A549 (cell line): ENCODE measurements around the gene PPM1L. TPM values are rescaled to one million over a fixed set of nuclear protein-coding genes. Genes with fewer than 3 reads are reported as not detected.
A peak's percentile ranks its signal among the peaks of the same experiment; 100 is the strongest.

ENCODE experiments used
- ATAC-seq, 2 experiments: fragments of 200-7000 bp in 1 of 2; fragments of >200 bp in 1 of 2; cut with Nextera tagmentation in 1 of 2; cut with Tn5 transposase in 1 of 2; 3 replicates each; pipeline versions ENCODE4 v1.8.0 to v1.9.1; 2018 to 2020; ENCODE audit warnings: mild to moderate bottlenecking in 1 of 2, moderate library complexity in 1 of 2
- CTCF ChIA-PET: fragments of 300-600 bp; sonication (Branson Sonifier 250); formaldehyde crosslinking; extraction: SDS; loops from one replicate; lab custom pipeline; 2021; ENCODE audit warnings: antibody characterized with exemption, inconsistent platforms; lab: Yijun Ruan, JAX
- POLR2A ChIA-PET: fragments of 350-600 bp; formaldehyde crosslinking; extraction: SDS; loops from one replicate; lab custom pipeline; 2021; ENCODE audit warnings: antibody characterized with exemption, inconsistent platforms; lab: Yijun Ruan, JAX
- DNase-seq, 2 experiments: peaks; one replicate each; pipeline versions ENCODE4 v3.0.0 to v3.0.0-alpha.2; 2011 to 2016; ENCODE audit warnings: low read depth in 1 of 2, low spot score in 1 of 2
- FAIRE-seq: peaks from 2 replicates; lab custom pipeline; 2011; peaks lifted over from hg19 to GRCh38; lab: Jason Lieb, UNC
- H3K27ac ChIP-seq, 2 experiments: fragments of >200 bp; sonication (Bioruptor Twin); formaldehyde crosslinking; 3 replicates each; pipeline ENCODE4 v1.5.1; 2016 to 2017
- H3K4me1 ChIP-seq: fragments of >200 bp; sonication (Bioruptor Twin); formaldehyde crosslinking; 3 replicates; pipeline ENCODE4 v1.6.1; 2016
- H3K4me2 ChIP-seq: fragments of >200 bp; sonication (Bioruptor Twin); formaldehyde crosslinking; 3 replicates; pipeline ENCODE4 v1.6.1; 2016
- H3K4me3 ChIP-seq: fragments of >200 bp; sonication (Bioruptor Twin); formaldehyde crosslinking; 3 replicates; pipeline ENCODE4 v1.5.1; 2016
- H3K9me3 ChIP-seq: fragments of >200 bp; sonication (Bioruptor Twin); formaldehyde crosslinking; 3 replicates; pipeline ENCODE4 v1.6.1; 2016
- ATOH8 ChIP-seq: fragments of 250-450 bp; sonication (Bioruptor Pico); IDR thresholded peaks from 2 replicates; pipeline ENCODE4 v1.5.0; 2020; ENCODE audit warnings: low read depth, mild to moderate bottlenecking, moderate library complexity
- CBX2 ChIP-seq: fragments of 200-600 bp; sonication (generic); IDR thresholded peaks from 2 replicates; pipeline ENCODE4 v1.6.1; 2016; ENCODE audit warnings: low read depth, mild to moderate bottlenecking, borderline replicate concordance
- CEBPB ChIP-seq, 2 experiments: fragments of >200 bp in 1 of 2; sonication (Bioruptor Twin) in 1 of 2; formaldehyde crosslinking in 1 of 2; IDR thresholded peaks; 2 replicates each; pipeline ENCODE4 v1.6.1; 2012 to 2016
- CHD2 ChIP-seq: fragments of 150-350 bp; IDR thresholded peaks from 2 replicates; pipeline ENCODE4 v1.6.1; 2014; ENCODE audit warnings: low read length; ENCODE audit not compliant: partially characterized antibody
- CHD4 ChIP-seq: fragments of 200-600 bp; sonication (generic); IDR thresholded peaks from 2 replicates; pipeline ENCODE4 v1.6.1; 2016; ENCODE audit warnings: antibody characterized with exemption, mild to moderate bottlenecking, borderline replicate concordance
- HEYL ChIP-seq: fragments of 250-450 bp; sonication (Bioruptor Pico); IDR thresholded peaks from 2 replicates; pipeline ENCODE4 v1.8.0; 2021; ENCODE audit warnings: mild to moderate bottlenecking, moderate library complexity
- HMGXB4 ChIP-seq: fragments of 250-450 bp; sonication (Bioruptor Pico); IDR thresholded peaks from 2 replicates; pipeline ENCODE4 v1.5.0; 2021; ENCODE audit warnings: mild to moderate bottlenecking, moderate library complexity, borderline replicate concordance
- HOXB13 ChIP-seq: fragments of 250-450 bp; sonication (Bioruptor Pico); IDR thresholded peaks from 2 replicates; pipeline ENCODE4 v1.5.0; 2020; ENCODE audit warnings: low read depth, mild to moderate bottlenecking, moderate library complexity
- KDM1A ChIP-seq: fragments of 200-600 bp; sonication (generic); IDR thresholded peaks from 2 replicates; pipeline ENCODE4 v1.6.1; 2016; ENCODE audit warnings: low read depth, mild to moderate bottlenecking
- MAZ ChIP-seq: fragments of 150-350 bp; IDR thresholded peaks from 2 replicates; pipeline ENCODE4 v1.6.1; 2014; ENCODE audit warnings: antibody characterized with exemption, low read depth, low read length, borderline replicate concordance
- NFE2L2 ChIP-seq: fragments of 150-350 bp; conservative IDR thresholded peaks from 2 replicates; pipeline ENCODE4 v1.6.1; 2014; ENCODE audit warnings: low read length
- NPAS2 ChIP-seq: fragments of 250-450 bp; sonication (Bioruptor Pico); IDR thresholded peaks from 2 replicates; pipeline ENCODE4 v1.8.0; 2022; ENCODE audit warnings: mild to moderate bottlenecking, moderate library complexity, borderline replicate concordance
- PHF8 ChIP-seq: fragments of 200-600 bp; sonication (generic); IDR thresholded peaks from 2 replicates; pipeline ENCODE4 v1.6.1; 2016; ENCODE audit warnings: low read depth, mild to moderate bottlenecking, antibody characterized with exemption, moderate library complexity, borderline replicate concordance
- POLR2A ChIP-seq: IDR thresholded peaks from 2 replicates; pipeline ENCODE4 v1.6.1; 2012; ENCODE audit warnings: mild to moderate bottlenecking, low read length
- RFX5 ChIP-seq: fragments of 450-650 bp; IDR thresholded peaks from 2 replicates; pipeline ENCODE4 v1.7.1; 2014; ENCODE audit warnings: antibody characterized with exemption, mild to moderate bottlenecking, moderate library complexity
- SREBF2 ChIP-seq: fragments of 450-650 bp; IDR thresholded peaks from 2 replicates; pipeline ENCODE4 v1.6.1; 2014; ENCODE audit warnings: mild to moderate bottlenecking, moderate library complexity
- TFCP2L1 ChIP-seq: fragments of 250-450 bp; sonication (Bioruptor Pico); IDR thresholded peaks from 2 replicates; pipeline ENCODE4 v1.5.0; 2021; ENCODE audit warnings: mild to moderate bottlenecking
- ZC3H11A ChIP-seq: fragments of 450-650 bp; IDR thresholded peaks from 2 replicates; pipeline ENCODE4 v1.6.1; 2014; ENCODE audit warnings: antibody characterized with exemption, mild to moderate bottlenecking
- ZFP36 ChIP-seq: fragments of 450-650 bp; IDR thresholded peaks from 2 replicates; pipeline ENCODE4 v1.6.1; 2014; ENCODE audit warnings: borderline replicate concordance; ENCODE audit not compliant: partially characterized antibody
- ZNF302 ChIP-seq: fragments of 250-450 bp; sonication (Bioruptor Pico); IDR thresholded peaks from 2 replicates; pipeline ENCODE4 v1.9.0; 2021; ENCODE audit warnings: inconsistent platforms, mild to moderate bottlenecking, moderate library complexity
- WGBS: methylation state at CpG from one replicate; pipeline ENCODE4 v1.1.6; 2017; ENCODE audit errors: missing lambda C conversion rate; 5-methylcytosine and 5-hydroxymethylcytosine counted together
- polyA plus RNA-seq, 4 experiments: library from polyadenylated mRNA; depleted of rRNA in 3 of 4; stranded (reverse); fragments of >200 nt; fragmentation: RNase III in 1 of 4; extraction: RNeasy Plus Mini Kit Qiagen cat#74134 plus additional on column Dnase treatment in 1 of 4; gene quantifications; 2 replicates in 3 of 4; 3 replicates in 1 of 4; pipeline ENCODE4 v1.2.3, GENCODE V29; 2011 to 2017

Gene PPM1L
- polyA plus RNA-seq, 2 of the 4 experiments (the other 2 are of a cell fraction) = 0.27 to 0.45 TPM

GRCh38 chr3:161103776-161104385, 347.9 kb downstream of the PPM1L start:
- 93% methylated on average over 22 of the region's 22 CpGs for WGBS
- ChIA-PET CTCF (no interaction called here), POLR2A (no interaction called here)
- Histone ChIP-seq H3K27ac (no peak overlapping the region), H3K4me3 (no peak overlapping the region), H3K4me2 (no peak overlapping the region; the same call in 2 of the 3 replicates), H3K4me1 (no peaks in the 10 kb centered on the region), H3K9me3 (no peaks in the 10 kb centered on the region)
- ATAC-seq = no peak
- FAIRE-seq = no peak
- TF ChIP-seq HEYL (CRISPR knock-in tag) (no peak), KDM1A (no peak), POLR2A (no peak), NFE2L2 (no peak), ZNF302 (CRISPR knock-in tag) (no peak), CEBPB (IDR thresholded peaks at IDR 0.05) (no peak), ATOH8 (CRISPR knock-in tag) (no peak), CHD4 (no peak), NPAS2 (CRISPR knock-in tag) (no peak), CHD2 (no peak)
- no peak for DNase-seq

GRCh38 chr3:161104561-161105551, 348.8 kb downstream of the PPM1L start, which contains the start of gene B3GALNT1:
Gene B3GALNT1, minus strand, starts transcription at chr3:161105349. Its CDS starts 18,595 bp downstream, at chr3:161086754.
- CTCF ChIA-PET = no interaction called here
- peak within 1 kb of the TSS; percentile 44 for H3K4me3 ChIP-seq
- TF ChIP-seq CBX2 = no peak
- no peak for TF ChIP-seq ZC3H11A
- TF ChIP-seq HOXB13 (CRISPR knock-in tag) = no peak
- no peak for TF ChIP-seq MAZ
- TF ChIP-seq NFE2L2 = no peak
- no peak for TF ChIP-seq HMGXB4 (CRISPR knock-in tag)
- no peak for TF ChIP-seq TFCP2L1 (CRISPR knock-in tag)
- TF ChIP-seq CEBPB (IDR thresholded peaks at IDR 0.05) = no peak
- no peak for TF ChIP-seq ZFP36
- no peak for TF ChIP-seq CHD4
- no peak for TF ChIP-seq RFX5
- no peak for TF ChIP-seq SREBF2
- no peak for TF ChIP-seq PHF8
- peak within 1 kb of the TSS; percentile 79 for H3K4me2 ChIP-seq
- peak within 1 kb of the TSS in 1 of 2 experiments; percentile 53; a peak in 2 of 6 replicates for H3K27ac ChIP-seq
- 60% methylated on average over 56 of the region's 97 CpGs for WGBS
- FAIRE-seq = no peak
- ATAC-seq = peak; percentile 52 to 77; a peak in 5 of 6 replicates
- POLR2A ChIA-PET = no interaction called here
- H3K4me1 ChIP-seq = no peaks in the 10 kb centered on the region
- DNase-seq = peak; percentile 4
- no peaks in the 10 kb centered on the region for H3K9me3 ChIP-seq
